ENCODE results near the gene BMP2. TPM values are rescaled to one million over a fixed set of nuclear protein-coding genes. Genes with fewer than 3 reads are reported as not detected.

BMP2 gene
- total and polyA plus RNA-seq, 2 of the 4 experiments (the other 2 are of a cell fraction) = 0.18 to 0.21 TPM

GRCh38 chr20:6764619-6765018, 2.9 kb upstream of the BMP2 start:
- Histone ChIP-seq H2BK5ac (ENCODE audit: low read depth, low read length, poor library complexity, severe bottlenecking) (no peak overlapping the region), H2AK5ac (ENCODE audit: low read depth, low read length) (no peak overlapping the region), H3K9me3 (ENCODE audit: control insufficient read depth, insufficient read depth, low read length) (no peaks in the 10 kb centered on the region), H3K23ac (ENCODE audit: low read depth, low read length) (no peak overlapping the region), H3K9ac (ENCODE audit: low read depth, low read length) (no peak overlapping the region), H3K4me1 (ENCODE audit: control insufficient read depth, insufficient read depth, low read length) (no peaks in the 10 kb centered on the region), H2AK9ac (replicated peaks; ENCODE audit: low read depth, low read length, poor library complexity) (no peak overlapping the region), H4K5ac (ENCODE audit: low read depth, low read length) (no peak overlapping the region), H3K27me3 (ENCODE audit: control insufficient read depth, insufficient read depth, low read length) (peaks cover 10% of the 10 kb centered on the region), H2AFZ (replicated peaks; ENCODE audit: low read length, poor library complexity) (no peak overlapping the region), H4K20me1 (ENCODE audit: insufficient read depth, low read length) (peaks cover 1% of the 10 kb centered on the region; the same call in 1 of the 2 replicates), H2BK20ac (ENCODE audit: low read depth, low read length) (no peak overlapping the region), H3K4ac (ENCODE audit: low read depth, low read length) (no peak overlapping the region), H3K9me1 (ENCODE audit: insufficient read depth, low read length) (no peaks in the 10 kb centered on the region), H4K8ac (ENCODE audit: low read depth in 2 of 2, low read length in 2 of 2) (no peak overlapping the region), H3K36me3 (ENCODE audit: control insufficient read depth, insufficient read depth, low read length) (no peaks in the 10 kb centered on the region), H3K27ac (ENCODE audit: insufficient read depth, low read length) (no peak overlapping the region), H3K79me1 (ENCODE audit: low read depth in 1 of 2, low read length in 2 of 2) (peaks cover 0 to 4% of the 10 kb centered on the region in 2 experiments; a peak in 1 of 4 replicates), H4K91ac (ENCODE audit: insufficient read depth, low read depth, low read length) (no peak overlapping the region), H3K4me2 (ENCODE audit: low read depth, low read length) (no peak overlapping the region), H3K4me3 (ENCODE audit: insufficient read depth, low read depth, low read length) (no peak overlapping the region), H2BK15ac (ENCODE audit: low read depth, low read length) (no peak overlapping the region), H2BK120ac (ENCODE audit: low read depth, low read length) (no peak overlapping the region), H3K18ac (ENCODE audit: low read depth, low read length) (no peak overlapping the region), H3K14ac (replicated peaks; ENCODE audit: low read depth, low read length) (no peak overlapping the region), H3K56ac (ENCODE audit: extremely low read depth, insufficient read depth, low read length) (no peak overlapping the region)
- ChIA-PET CTCF (interaction anchor here (1.1 kb wide), 1 partner anchor 9 kb away, joined by 3 read pairs; no protein-coding TSS in a partner anchor), POLR2A (ENCODE audit: unreplicated experiment) (no interaction called here)
- in situ Hi-C loops (cut with MboI; ENCODE audit: low sequenced_read_pairs) = no loop called here
- TF ChIP-seq RCOR1 (IDR thresholded peaks at IDR 0.05; ENCODE audit: insufficient replicate concordance, low read length) (no peak), CEBPB (IDR thresholded peaks at IDR 0.05; ENCODE audit: low read depth, low read length) (no peak), MAZ (IDR thresholded peaks at IDR 0.05; ENCODE audit: borderline replicate concordance, low read depth, low read length) (no peak), MXI1 (IDR thresholded peaks at IDR 0.05; ENCODE audit: borderline replicate concordance, low read depth, low read length) (no peak), SMC3 (IDR thresholded peaks at IDR 0.05; ENCODE audit: low read depth, low read length) (no peak), CTCF (conservative IDR thresholded peaks at IDR 0.05; ENCODE audit: low read depth, low read length) (no peak), CHD1 (IDR thresholded peaks at IDR 0.05; ENCODE audit: low read depth, low read length) (no peak), ELK1 (IDR thresholded peaks at IDR 0.05; ENCODE audit: borderline replicate concordance, low read depth, low read length) (no peak)
- WGBS, 2 experiments (ENCODE audit: extremely low coverage in 2 of 2, insufficient read length in 1 of 2) = 83% methylated on average over 1 of the region's 2 CpGs; no CpG with 5 or more reads in 1 of the 2 experiments
- DNase-seq (no peak), ATAC-seq (ENCODE audit: low read depth) (no peak)
- intact Hi-C loops (cut with micrococcal nuclease) = loop anchor here (1.0 to 5.0 kb wide), 8 partner anchors 128 to 1958 kb away; no protein-coding TSS in a partner anchor
- BruUV-seq (replicated peaks) = no TSS peak
- dilution Hi-C loops (cut with HindIII; ENCODE audit: low sequenced_read_pairs, unreplicated experiment) = no loop called here

Measured in IMR-90 (cell line).